COLO829 (cell line): ENCODE results near the gene MXD3.
"Not testable (repeated sequence)": the region's sequence is repeated elsewhere in the genome, so short reads cannot be mapped to it uniquely, and the experiment has no call there.

Experiments used
- DNase-seq: peaks from one replicate; pipeline ENCODE4 v3.0.0; 2012; ENCODE audit warnings: low spot score

MXD3 gene

DNA sequence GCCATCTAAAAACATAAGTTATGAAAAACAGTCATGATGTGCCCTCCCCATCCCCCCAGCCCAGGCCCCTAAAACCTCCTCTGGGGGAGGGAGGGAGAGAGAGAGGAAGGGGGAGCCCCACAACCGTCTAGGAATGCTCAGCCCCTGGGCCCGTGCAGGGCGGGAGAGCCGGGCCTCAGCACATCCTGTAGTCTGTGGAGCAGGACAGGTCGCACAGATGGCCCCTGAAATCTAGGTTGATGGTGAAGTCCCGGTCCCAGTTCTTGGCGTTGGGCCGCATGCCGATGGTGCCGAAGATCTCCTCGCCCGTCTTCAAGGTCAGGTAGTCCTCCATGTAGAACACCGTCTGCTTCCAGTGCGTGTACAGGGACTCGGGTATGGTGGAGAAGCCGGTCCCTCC is 46.3 kb downstream of the MXD3 start:
- no peak for DNase-seq

DNA sequence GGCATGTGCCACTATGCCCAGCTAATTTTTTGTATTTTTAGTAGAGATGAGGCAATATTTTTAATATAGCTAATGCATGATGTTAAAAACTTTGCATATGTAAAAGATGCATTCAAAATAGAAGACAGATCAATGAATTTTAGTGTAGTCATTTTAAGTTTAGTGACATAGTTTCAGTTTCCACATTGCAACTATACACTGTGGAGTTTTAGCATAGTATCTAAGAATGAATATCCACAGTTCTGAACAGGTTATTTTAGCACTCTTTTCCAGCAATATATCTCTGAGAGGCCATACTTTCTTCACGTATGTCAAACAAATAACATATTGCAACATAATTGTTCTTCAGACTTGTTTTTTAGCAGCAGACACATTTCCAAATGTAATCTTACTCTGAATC is 47.5 kb downstream of the MXD3 start:
- DNase-seq, result no peak

- no peak for DNase-seq
Measured at GRCh38 chr5:177261510-177261909, 50.2 kb downstream of the MXD3 start.

DNA sequence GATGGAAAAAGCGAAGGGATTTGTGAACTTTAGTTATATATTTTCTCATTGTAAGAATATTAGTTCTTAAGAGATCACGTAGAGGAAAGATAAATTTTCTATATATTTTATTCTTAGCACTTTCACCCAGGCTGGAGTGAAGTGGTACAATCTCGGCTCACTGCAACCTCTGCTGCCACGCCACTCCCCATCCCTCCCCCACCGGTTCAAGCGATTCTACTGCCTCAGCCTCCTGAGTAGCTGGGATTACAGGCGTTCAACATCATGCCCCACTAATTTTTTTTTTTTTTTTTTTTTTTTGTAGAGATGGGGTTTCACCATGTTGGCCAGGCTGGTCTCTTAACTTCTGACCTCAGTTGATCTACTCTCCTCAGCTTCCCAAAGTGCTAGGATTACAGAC is 50.7 kb downstream of the MXD3 start:
- DNase-seq, result no peak

GRCh38 chr5:177258711-177259110 is 53.0 kb downstream of the MXD3 start:
- DNase-seq, result not testable (repeated sequence)
